ENCODE measurements around the gene FTCD. TPM values are rescaled to one million over a fixed set of nuclear protein-coding genes. Genes with fewer than 3 reads are reported as not detected.

Gene FTCD
- total and polyA plus RNA-seq, 9 of the 15 experiments (the other 6 are each of a cell fraction or from before 2014, with no cell fraction given) = 0.11 to 1.6 (median 0.67) TPM; not detected in 5

GRCh38 chr21:46142582-46143473 lies 12.6 kb downstream of the FTCD start (continued):
- TF ChIP-seq PHF8 (IDR thresholded peaks at IDR 0.05; ENCODE audit: borderline replicate concordance, low read length) (no peak), CREB1 (IDR thresholded peaks at IDR 0.05) (no peak), CREB1 (CRISPR knock-in tag; IDR thresholded peaks at IDR 0.05) (no peak), RFX5 (IDR thresholded peaks at IDR 0.05; ENCODE audit: low read depth, low read length) (no peak), NFATC3 (IDR thresholded peaks at IDR 0.05) (no peak), ZBTB33 (CRISPR knock-in tag; IDR thresholded peaks at IDR 0.05) (peak; percentile 90)
